A673 (cell line): Measurements from ENCODE around the gene C2.

Source experiments
- EZH2 ChIP-seq: fragments of 200-600 bp; sonication (generic); IDR thresholded peaks from 2 replicates; pipeline ENCODE4 v1.6.1; 2017; ENCODE audit warnings: borderline replicate concordance, low read depth, mild to moderate bottlenecking, mixed read lengths, antibody characterized with exemption, low read length; ENCODE audit not compliant: poor library complexity, severe bottlenecking
- TF ChIP-seq, protein P1 (sequence below): fragments of 300-800, 200-600 bp; sonication (generic); conservative IDR thresholded peaks from 2 replicates; pipeline ENCODE4 v1.5.1; 2017; ENCODE audit warnings: low read depth, mild to moderate bottlenecking, antibody characterized with exemption, low read length, moderate library complexity, mixed read lengths

DNA sequence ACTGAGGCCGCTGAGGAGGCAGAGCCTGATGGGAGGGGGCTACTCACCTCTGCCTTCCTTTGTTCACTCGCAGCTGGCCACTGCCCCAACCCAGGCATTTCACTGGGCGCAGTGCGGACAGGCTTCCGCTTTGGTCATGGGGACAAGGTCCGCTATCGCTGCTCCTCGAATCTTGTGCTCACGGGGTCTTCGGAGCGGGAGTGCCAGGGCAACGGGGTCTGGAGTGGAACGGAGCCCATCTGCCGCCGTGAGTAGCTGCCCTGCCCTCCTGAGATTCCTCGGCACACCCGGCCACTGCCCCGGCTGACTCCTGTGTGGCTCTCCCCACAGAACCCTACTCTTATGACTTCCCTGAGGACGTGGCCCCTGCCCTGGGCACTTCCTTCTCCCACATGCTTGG, 6.0 kb downstream of the C2 start:
- TF ChIP-seq, protein P1, sequence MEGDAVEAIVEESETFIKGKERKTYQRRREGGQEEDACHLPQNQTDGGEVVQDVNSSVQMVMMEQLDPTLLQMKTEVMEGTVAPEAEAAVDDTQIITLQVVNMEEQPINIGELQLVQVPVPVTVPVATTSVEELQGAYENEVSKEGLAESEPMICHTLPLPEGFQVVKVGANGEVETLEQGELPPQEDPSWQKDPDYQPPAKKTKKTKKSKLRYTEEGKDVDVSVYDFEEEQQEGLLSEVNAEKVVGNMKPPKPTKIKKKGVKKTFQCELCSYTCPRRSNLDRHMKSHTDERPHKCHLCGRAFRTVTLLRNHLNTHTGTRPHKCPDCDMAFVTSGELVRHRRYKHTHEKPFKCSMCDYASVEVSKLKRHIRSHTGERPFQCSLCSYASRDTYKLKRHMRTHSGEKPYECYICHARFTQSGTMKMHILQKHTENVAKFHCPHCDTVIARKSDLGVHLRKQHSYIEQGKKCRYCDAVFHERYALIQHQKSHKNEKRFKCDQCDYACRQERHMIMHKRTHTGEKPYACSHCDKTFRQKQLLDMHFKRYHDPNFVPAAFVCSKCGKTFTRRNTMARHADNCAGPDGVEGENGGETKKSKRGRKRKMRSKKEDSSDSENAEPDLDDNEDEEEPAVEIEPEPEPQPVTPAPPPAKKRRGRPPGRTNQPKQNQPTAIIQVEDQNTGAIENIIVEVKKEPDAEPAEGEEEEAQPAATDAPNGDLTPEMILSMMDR: no peak
- no peak for TF ChIP-seq EZH2
